Heart left ventricle (tissue), 16 donors: ENCODE results near the gene CDH13. TPM values are rescaled to one million over a fixed set of nuclear protein-coding genes. Genes with fewer than 3 reads are reported as not detected.

Experiments used
- ATAC-seq, 4 donors: fragments of 200-7000 bp; cut with Tn5 transposase; one replicate each; pipeline ENCODE4 v1.9.1; 2020 to 2022; ENCODE audit warnings: moderate library complexity in 4 of 4, mild to moderate bottlenecking in 3 of 4, moderate number of reproducible peaks in 1 of 4
- DNase-seq, 5 donors: peaks; one replicate each; pipeline ENCODE4 v3.0.0-alpha.2; 2020
- H3K27ac ChIP-seq, 12 donors: fragments of 200-600 bp; sonication (generic) in 4 of 12; one replicate each; pipeline versions ENCODE4 v1.5.0 to v1.8.0; 2016 to 2022; ENCODE audit warnings: mild to moderate bottlenecking in 2 of 12
- H3K27me3 ChIP-seq, 9 donors: fragments of 200-600 bp; sonication (generic) in 2 of 9; one replicate each; pipeline versions ENCODE4 v1.5.1 to v1.8.0; 2016 to 2022; ENCODE audit warnings: mild to moderate bottlenecking in 3 of 9
- H3K36me3 ChIP-seq, 9 donors: fragments of 200-600 bp; sonication (generic) in 2 of 9; one replicate each; pipeline versions ENCODE4 v1.5.0 to v1.8.0; 2018 to 2022; ENCODE audit warnings: mild to moderate bottlenecking in 2 of 9
- H3K4me1 ChIP-seq, 12 donors: fragments of 200-600 bp; sonication (generic) in 4 of 12; one replicate each; pipeline versions ENCODE4 v1.5.0 to v1.8.0; 2016 to 2022; ENCODE audit warnings: mild to moderate bottlenecking in 3 of 12
- H3K4me3 ChIP-seq, 12 donors: fragments of 200-600 bp; sonication (generic) in 4 of 12; one replicate each; pipeline versions ENCODE4 v1.5.0 to v1.8.0; 2017 to 2022; ENCODE audit warnings: mild to moderate bottlenecking in 9 of 12, moderate library complexity in 4 of 12
- H3K9me3 ChIP-seq, 12 donors: fragments of 200-600 bp; sonication (generic) in 4 of 12; one replicate each; pipeline versions ENCODE4 v1.5.0 to v1.8.0; 2016 to 2022; ENCODE audit warnings: mild to moderate bottlenecking in 1 of 12
- CTCF ChIP-seq, 12 donors: fragments of 200-600 bp; sonication (generic) in 4 of 12; IDR thresholded peaks; one replicate each; pipeline versions ENCODE4 v1.5.0 to v1.8.0; 2018 to 2022; ENCODE audit warnings: antibody characterized with exemption in 12 of 12, mild to moderate bottlenecking in 5 of 12
- POLR2A ChIP-seq, 2 donors: fragments of 450-650 bp; IDR thresholded peaks; one replicate each; pipeline ENCODE4 v1.6.1; 2017; ENCODE audit warnings: antibody characterized with exemption in 2 of 2, mild to moderate bottlenecking in 2 of 2, moderate library complexity in 2 of 2
- WGBS, 4 donors: extraction: QIAGEN DNeasy Blood & Tissue Kit in 2 of 4; methylation state at CpG; one replicate each; pipeline versions ENCODE4 v1.1.5 to v1.1.7; 2013 to 2018; 5-methylcytosine and 5-hydroxymethylcytosine counted together
- intact Hi-C, 10 donors: fragments of 100-400 bp; cut with DNase I; formaldehyde crosslinking; loops; one replicate each; pipeline versions ENCODE4 v1.11.1 to v1.14.2; 2022
- polyA plus RNA-seq, 2 donors: library from polyadenylated mRNA; stranded (reverse); fragments of 200-250 nt; gene quantifications; one replicate each; pipeline ENCODE4 v1.2.3, GENCODE V29; 2013
- total RNA-seq, 9 donors: library from RNA; depleted of rRNA in 2 of 9; stranded (reverse); fragments of >200 nt in 2 of 9; fragmentation: NEBNext Ultra II Directional in 3 of 9; extraction: Animal tissue kit (Norgen Biotek cat#: 25700) in 3 of 9; gene quantifications; one replicate each; pipeline versions ENCODE4 v1.1.0 to v1.2.4, GENCODE V29; 2016 to 2023
- donor health status: ischemic (EF 13 %, LVEDD 7.1; RV severe dilation, severe dysfunction).
- donor health status: healthy with polysubstance abuse.
- donor health status: DM: no; HTN: yes; CAD: no.
- donor health status: DM: no; HTN: no; CAD: no.
- donor health status: ischemic (EF 25% LVEDD 6.9; RV normal size, moderate dysfunction).
- donor health status: ischemic (EF 25% LVEDD 5.7; RV mildly dilated, moderate dysfunction).
- donor health status: healthy.
- donor health status: DM: yes; HTN: yes; CAD: no.
- donor health status: ischemic (EF 35%, LVEDD 5.7; RV mildly dilated, moderate dysfunction).
- donor health status: nonischemic (EF 11% LVEDD 7.7; RV severe dilation, severe dysfunction).
- donor health status: DM: yes; HTN: yes; CAD: no.
- donor health status: PGD.
- donor health status: ischemic (EF 29% LVEDD 5.4; RV normal size, mild dysfunction).
- donor health status: nonischemic (EF 23%, LVEDD 6.1; RV moderate dilation, normal function).

CDH13 gene
- total and polyA plus RNA-seq, 11 donors, result 15.0 to 172 (median 137) TPM

GRCh38 chr16:82793528-82794245 lies 166.9 kb downstream of the CDH13 start:
- no peak for ATAC-seq
- peaks cover 0 to 3% (median 0%) of the 10 kb centered on the region in 9 donors for H3K36me3 ChIP-seq
- no peak overlapping the region for H3K27ac ChIP-seq
- DNase-seq, result no peak
- H3K4me3 ChIP-seq, result no peak overlapping the region
- 83 to 90% (median 90%) methylated on average over 10 of the region's 10 CpGs for WGBS, 4 donors
- TF ChIP-seq POLR2A (IDR thresholded peaks at IDR 0.05) (no peak), CTCF (IDR thresholded peaks at IDR 0.05) (no peak)
- no peaks in the 10 kb centered on the region for H3K27me3 ChIP-seq
- no peaks in the 10 kb centered on the region for H3K9me3 ChIP-seq
- peaks cover 0 to 6% (median 0%) of the 10 kb centered on the region in 12 donors for H3K4me1 ChIP-seq
- intact Hi-C loops, result no loop called here

GRCh38 chr16:82796047-82796446 lies 169.3 kb downstream of the CDH13 start:
- intact Hi-C loops, result no loop called here
- 79 to 87% (median 83%) methylated on average over 3 of the region's 3 CpGs for WGBS, 4 donors
- TF ChIP-seq POLR2A (IDR thresholded peaks at IDR 0.05), result no peak
- peak in 3 of 12 donors; percentile 14 to 30 (median 17) for TF ChIP-seq CTCF (IDR thresholded peaks at IDR 0.05)
- no peaks in the 10 kb centered on the region for H3K27me3 ChIP-seq
- H3K4me1 ChIP-seq, result peaks cover 0 to 3% (median 0%) of the 10 kb centered on the region in 12 donors
- H3K27ac ChIP-seq, result no peak overlapping the region
- H3K36me3 ChIP-seq, result no peaks in the 10 kb centered on the region
- no peak for ATAC-seq
- no peak for DNase-seq
- H3K4me3 ChIP-seq, result no peak overlapping the region
- H3K9me3 ChIP-seq, result no peaks in the 10 kb centered on the region

- Histone ChIP-seq H3K36me3 (no peaks in the 10 kb centered on the region), H3K4me3 (no peak overlapping the region), H3K9me3 (no peaks in the 10 kb centered on the region), H3K27me3 (no peaks in the 10 kb centered on the region), H3K4me1 (peaks cover 0 to 14% (median 2%) of the 10 kb centered on the region in 12 donors), H3K27ac (no peak overlapping the region)
- DNase-seq, result no peak
- TF ChIP-seq POLR2A (IDR thresholded peaks at IDR 0.05) (no peak), CTCF (IDR thresholded peaks at IDR 0.05) (no peak)
- intact Hi-C loops, result no loop called here
- 83 to 94% (median 94%) methylated on average over 4 of the region's 4 CpGs for WGBS, 4 donors
- ATAC-seq, result no peak
Measured at GRCh38 chr16:82801361-82801760, 174.6 kb downstream of the CDH13 start.

DNA sequence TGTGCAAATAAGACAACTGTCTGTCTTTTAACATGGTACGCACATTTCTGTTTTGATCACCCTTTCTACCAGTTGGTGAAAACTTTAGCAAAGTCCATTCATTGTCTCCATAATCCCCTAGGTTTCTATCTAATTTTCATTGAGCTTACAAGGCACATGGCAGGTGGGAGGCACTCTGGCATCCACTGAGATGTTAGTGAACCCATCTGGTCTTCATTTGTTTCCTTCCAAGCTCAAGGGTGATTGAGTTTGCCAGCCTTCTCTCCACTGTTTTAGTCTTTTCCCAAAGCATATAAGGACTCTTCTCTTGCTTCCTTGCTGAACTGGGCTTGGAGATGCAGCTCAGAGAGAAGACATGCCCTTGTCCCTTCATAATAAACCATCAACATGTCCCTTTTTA lies 179.1 kb downstream of the CDH13 start:
- Histone ChIP-seq H3K27me3 (no peaks in the 10 kb centered on the region), H3K4me1 (peaks cover 0 to 21% (median 7%) of the 10 kb centered on the region in 12 donors), H3K9me3 (no peaks in the 10 kb centered on the region), H3K4me3 (no peak overlapping the region), H3K36me3 (no peaks in the 10 kb centered on the region), H3K27ac (no peak overlapping the region)
- ATAC-seq (no peak), DNase-seq (no peak)
- 94 to 100% (median 100%) methylated on average over 1 of the region's 1 CpG for WGBS, 4 donors
- TF ChIP-seq POLR2A (IDR thresholded peaks at IDR 0.05) (no peak), CTCF (IDR thresholded peaks at IDR 0.05) (no peak)
- intact Hi-C loops, result no loop called here
